AG10803 (cell line): ENCODE measurements around the gene RAI1.

Source experiments
- DNase-seq: peaks from one replicate; pipeline ENCODE4 v3.0.0; 2010; ENCODE audit warnings: low read depth
- H3K4me3 ChIP-seq: 2 replicates; pipeline ENCODE4 v1.5.1; 2011; ENCODE audit warnings: mild to moderate bottlenecking, low read length, control low read depth
- TF ChIP-seq, protein P1 (sequence below): conservative IDR thresholded peaks from 2 replicates; pipeline ENCODE4 v1.5.1; 2011; ENCODE audit warnings: mild to moderate bottlenecking, low read length, control low read depth, inconsistent platforms

The RAI1 gene

GRCh38 chr17:17750881-17751280 is 69.6 kb downstream of the RAI1 start:
- H3K4me3 ChIP-seq = no peak overlapping the region
- DNase-seq = no peak
- TF ChIP-seq, protein P1, sequence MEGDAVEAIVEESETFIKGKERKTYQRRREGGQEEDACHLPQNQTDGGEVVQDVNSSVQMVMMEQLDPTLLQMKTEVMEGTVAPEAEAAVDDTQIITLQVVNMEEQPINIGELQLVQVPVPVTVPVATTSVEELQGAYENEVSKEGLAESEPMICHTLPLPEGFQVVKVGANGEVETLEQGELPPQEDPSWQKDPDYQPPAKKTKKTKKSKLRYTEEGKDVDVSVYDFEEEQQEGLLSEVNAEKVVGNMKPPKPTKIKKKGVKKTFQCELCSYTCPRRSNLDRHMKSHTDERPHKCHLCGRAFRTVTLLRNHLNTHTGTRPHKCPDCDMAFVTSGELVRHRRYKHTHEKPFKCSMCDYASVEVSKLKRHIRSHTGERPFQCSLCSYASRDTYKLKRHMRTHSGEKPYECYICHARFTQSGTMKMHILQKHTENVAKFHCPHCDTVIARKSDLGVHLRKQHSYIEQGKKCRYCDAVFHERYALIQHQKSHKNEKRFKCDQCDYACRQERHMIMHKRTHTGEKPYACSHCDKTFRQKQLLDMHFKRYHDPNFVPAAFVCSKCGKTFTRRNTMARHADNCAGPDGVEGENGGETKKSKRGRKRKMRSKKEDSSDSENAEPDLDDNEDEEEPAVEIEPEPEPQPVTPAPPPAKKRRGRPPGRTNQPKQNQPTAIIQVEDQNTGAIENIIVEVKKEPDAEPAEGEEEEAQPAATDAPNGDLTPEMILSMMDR = no peak

DNA sequence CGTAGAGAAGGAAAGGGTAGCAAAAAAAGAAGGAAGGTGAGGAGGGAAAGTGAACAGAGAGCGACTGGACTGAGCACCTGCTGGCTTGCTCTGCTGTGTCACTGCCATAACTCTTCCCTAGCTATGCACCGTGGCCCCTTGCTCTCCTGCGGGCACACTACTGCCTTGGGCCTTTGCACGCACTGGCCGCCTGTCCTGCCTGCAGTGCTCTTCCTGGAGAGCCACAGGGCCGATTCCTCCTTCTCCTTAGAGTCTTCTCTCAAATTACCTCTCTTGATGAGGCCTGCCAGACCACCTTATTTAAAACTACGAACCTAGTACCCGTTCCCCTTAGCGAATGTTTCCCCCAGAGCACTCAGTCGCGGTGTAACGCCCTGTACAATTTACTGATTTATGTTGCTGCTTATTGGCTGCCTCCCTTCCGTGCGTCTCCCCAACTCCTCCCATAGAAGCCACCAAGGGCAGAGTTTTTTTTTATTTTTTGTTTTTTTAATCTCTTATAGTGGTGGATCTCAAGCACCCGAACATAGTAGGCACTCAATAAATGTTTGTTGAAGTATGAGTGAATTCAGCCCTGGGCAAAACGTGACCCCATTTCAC is 70.3 kb downstream of the RAI1 start:
- peak overlapping the region; percentile 56 for H3K4me3 ChIP-seq
- no peak for DNase-seq
- TF ChIP-seq, protein P1 = no peak

- peak overlapping the region; percentile 65 for H3K4me3 ChIP-seq
- DNase-seq = peak; percentile 92
- TF ChIP-seq, protein P1 = peak; percentile 9; the same call in 1 of the 2 replicates
Observed at GRCh38 chr17:17752089-17752820, 71.0 kb downstream of the RAI1 start.

DNA sequence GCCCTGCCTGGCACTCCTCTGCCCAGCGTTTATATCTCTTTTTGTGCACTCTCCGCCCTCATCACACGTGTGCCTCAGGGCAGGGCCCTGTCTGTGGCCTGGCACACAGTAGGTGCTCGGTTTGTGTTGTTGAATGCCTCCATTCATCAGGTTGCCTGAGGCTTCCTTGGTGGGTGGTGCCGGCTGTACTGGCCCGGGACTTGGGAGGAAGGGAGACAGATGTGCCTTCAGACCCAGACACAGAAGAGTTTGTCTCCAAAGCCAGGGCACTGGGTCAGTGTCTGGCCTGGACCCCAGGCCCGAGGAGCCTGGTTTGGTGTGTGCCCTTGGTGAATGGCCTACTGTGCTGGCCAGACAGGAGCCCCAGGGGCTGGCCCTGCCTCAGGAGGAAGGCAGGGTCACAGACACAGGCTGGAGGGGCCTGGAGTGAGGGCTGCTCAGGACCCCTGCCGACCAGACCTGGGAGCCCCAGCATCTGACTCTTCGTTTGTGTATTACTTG is 71.6 kb downstream of the RAI1 start:
- TF ChIP-seq, protein P1 = no peak
- H3K4me3 ChIP-seq = peak overlapping the region; percentile 65
- no peak for DNase-seq

DNA sequence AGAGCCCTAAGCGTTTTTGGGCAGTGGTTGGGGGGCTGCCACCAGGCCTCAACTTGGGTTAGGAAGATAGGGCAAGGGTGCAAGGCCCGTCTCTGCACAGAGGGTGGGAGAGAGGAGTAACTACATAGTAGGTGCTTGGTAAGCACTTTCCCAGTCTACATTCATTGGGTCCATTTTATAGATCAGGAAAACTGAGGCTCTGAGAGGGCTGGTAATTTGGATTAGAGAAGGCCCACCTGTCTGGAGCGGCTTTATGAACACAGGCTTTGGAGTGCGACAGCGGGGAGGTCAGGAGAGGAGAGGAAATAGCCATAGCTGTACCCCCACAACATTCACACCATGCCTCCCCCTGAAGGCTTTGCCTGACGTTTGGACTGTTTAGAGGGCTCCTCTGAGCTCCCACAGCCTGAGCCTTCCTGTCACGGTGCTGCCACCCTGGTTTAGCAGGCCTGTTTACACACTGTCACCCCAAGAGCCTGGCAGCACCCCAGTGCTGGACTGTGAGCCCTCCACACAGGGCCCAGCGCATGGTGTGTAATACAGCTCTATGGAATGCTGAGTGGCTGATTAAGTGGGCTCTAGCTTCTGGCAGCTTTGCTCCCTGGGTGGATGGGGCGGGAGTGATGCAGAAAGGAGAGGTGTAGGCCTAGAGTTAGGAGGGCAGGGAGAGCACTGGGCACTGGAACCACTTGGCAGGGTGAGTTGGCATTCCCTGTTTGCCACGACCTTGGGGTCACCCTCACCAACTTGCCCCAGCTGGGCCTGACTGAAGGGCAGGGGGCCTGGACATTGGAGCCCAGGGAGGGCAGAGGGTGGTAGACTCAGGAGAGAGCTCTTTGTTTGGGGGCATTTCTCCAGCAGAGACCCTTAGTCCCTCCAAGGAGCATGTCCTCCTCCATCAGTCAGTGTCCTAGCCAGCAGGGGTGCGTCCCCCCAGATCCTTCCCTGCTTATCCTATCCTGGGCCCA is 73.7 kb downstream of the RAI1 start:
- no peak overlapping the region for H3K4me3 ChIP-seq
- no peak for DNase-seq
- TF ChIP-seq, protein P1 = no peak

GRCh38 chr17:17755715-17756114 is 74.5 kb downstream of the RAI1 start:
- no peak overlapping the region for H3K4me3 ChIP-seq
- DNase-seq = no peak
- TF ChIP-seq, protein P1 = no peak
